HEK293 (cell line): ENCODE results near the gene BCL7C.

Experiments used
- AEBP2 ChIP-seq: fragments of 450-650 bp; formaldehyde crosslinking; IDR thresholded peaks from 2 replicates; pipeline ENCODE4 v1.5.1; 2016; ENCODE audit warnings: missing biosample characterization, missing genetic modification characterization, borderline replicate concordance
- EGR2 ChIP-seq: fragments of 450-650 bp; formaldehyde crosslinking; IDR thresholded peaks from 2 replicates; pipeline ENCODE4 v1.5.1; 2016; ENCODE audit warnings: low read depth, missing biosample characterization, missing genetic modification characterization
- ELK4 ChIP-seq: IDR thresholded peaks from 2 replicates; pipeline ENCODE4 v1.6.1; 2011; ENCODE audit warnings: mild to moderate bottlenecking, low read depth, low read length, borderline replicate concordance
- GFI1B ChIP-seq: fragments of 450-650 bp; formaldehyde crosslinking; IDR thresholded peaks from 2 replicates; pipeline ENCODE4 v1.5.1; 2016; ENCODE audit warnings: missing biosample characterization, missing genetic modification characterization
- GLIS2 ChIP-seq: fragments of 450-650 bp; formaldehyde crosslinking; IDR thresholded peaks from 2 replicates; pipeline ENCODE4 v1.5.1; 2016; ENCODE audit warnings: missing biosample characterization, missing genetic modification characterization
- PRDM2 ChIP-seq: fragments of 450-650 bp; formaldehyde crosslinking; IDR thresholded peaks from 2 replicates; pipeline ENCODE4 v1.5.1; 2016; ENCODE audit warnings: missing biosample characterization, missing genetic modification characterization, borderline replicate concordance
- SCRT1 ChIP-seq: fragments of 450-650 bp; formaldehyde crosslinking; IDR thresholded peaks from 2 replicates; pipeline ENCODE4 v1.5.1; 2016; ENCODE audit warnings: missing biosample characterization, missing genetic modification characterization, borderline replicate concordance
- ZBTB6 ChIP-seq: fragments of 450-650 bp; formaldehyde crosslinking; IDR thresholded peaks from 2 replicates; pipeline ENCODE4 v1.5.1; 2017; ENCODE audit warnings: missing biosample characterization, missing genetic modification characterization
- ZBTB7A ChIP-seq: fragments of 450-650 bp; formaldehyde crosslinking; IDR thresholded peaks from 2 replicates; pipeline ENCODE4 v1.5.1; 2016; ENCODE audit warnings: low read depth, missing biosample characterization, missing genetic modification characterization
- ZNF132 ChIP-seq: fragments of 450-650 bp; formaldehyde crosslinking; IDR thresholded peaks from 2 replicates; pipeline ENCODE4 v1.5.1; 2017; ENCODE audit warnings: missing biosample characterization, missing genetic modification characterization, borderline replicate concordance
- ZNF155 ChIP-seq: fragments of 450-650 bp; formaldehyde crosslinking; IDR thresholded peaks from 2 replicates; pipeline ENCODE4 v1.5.1; 2016; ENCODE audit warnings: missing biosample characterization, missing genetic modification characterization
- ZNF16 ChIP-seq: fragments of 450-650 bp; formaldehyde crosslinking; IDR thresholded peaks from 2 replicates; pipeline ENCODE4 v1.5.1; 2016; ENCODE audit warnings: low read depth, missing biosample characterization, missing genetic modification characterization
- ZNF184 ChIP-seq: fragments of 450-650 bp; IDR thresholded peaks from 2 replicates; pipeline ENCODE4 v1.5.1; 2018; ENCODE audit warnings: missing biosample characterization, mild to moderate bottlenecking, missing genetic modification characterization
- ZNF2 ChIP-seq: fragments of 450-650 bp; formaldehyde crosslinking; IDR thresholded peaks from 2 replicates; pipeline ENCODE4 v1.5.1; 2016; ENCODE audit warnings: missing biosample characterization, missing genetic modification characterization
- ZNF37A ChIP-seq: fragments of 450-650 bp; IDR thresholded peaks from 2 replicates; pipeline ENCODE4 v1.5.1; 2018; ENCODE audit warnings: missing biosample characterization, missing genetic modification characterization
- ZNF416 ChIP-seq: fragments of 450-650 bp; formaldehyde crosslinking; IDR thresholded peaks from 2 replicates; pipeline ENCODE4 v1.5.1; 2016; ENCODE audit warnings: missing biosample characterization, missing genetic modification characterization
- ZNF449 ChIP-seq: fragments of 450-650 bp; formaldehyde crosslinking; IDR thresholded peaks from 2 replicates; pipeline ENCODE4 v1.5.1; 2017; ENCODE audit warnings: missing biosample characterization, mild to moderate bottlenecking, missing genetic modification characterization, moderate library complexity
- ZNF514 ChIP-seq: fragments of 450-650 bp; formaldehyde crosslinking; IDR thresholded peaks from 2 replicates; pipeline ENCODE4 v1.5.1; 2016; ENCODE audit warnings: missing biosample characterization, missing genetic modification characterization
- ZNF555 ChIP-seq: fragments of 450-650 bp; formaldehyde crosslinking; conservative IDR thresholded peaks from 2 replicates; pipeline ENCODE4 v1.5.1; 2017; ENCODE audit warnings: missing biosample characterization, mild to moderate bottlenecking, missing genetic modification characterization, inconsistent platforms
- ZNF561 ChIP-seq: fragments of 450-650 bp; IDR thresholded peaks from 2 replicates; pipeline ENCODE4 v1.5.1; 2018; ENCODE audit warnings: missing biosample characterization, missing genetic modification characterization, borderline replicate concordance
- ZNF585B ChIP-seq: fragments of 450-650 bp; formaldehyde crosslinking; IDR thresholded peaks from 2 replicates; pipeline ENCODE4 v1.5.1; 2016; ENCODE audit warnings: missing biosample characterization, missing genetic modification characterization
- ZNF843 ChIP-seq: fragments of 450-650 bp; formaldehyde crosslinking; IDR thresholded peaks from 2 replicates; pipeline ENCODE4 v1.5.1; 2016; ENCODE audit warnings: missing biosample characterization, missing genetic modification characterization
- ZSCAN18 ChIP-seq: fragments of 450-650 bp; formaldehyde crosslinking; IDR thresholded peaks from 2 replicates; pipeline ENCODE4 v1.5.1; 2016; ENCODE audit warnings: missing biosample characterization, missing genetic modification characterization
- ZSCAN23 ChIP-seq: fragments of 450-650 bp; formaldehyde crosslinking; IDR thresholded peaks from 2 replicates; pipeline ENCODE4 v1.5.1; 2016; ENCODE audit warnings: missing biosample characterization, missing genetic modification characterization
- ZSCAN30 ChIP-seq: fragments of 450-650 bp; IDR thresholded peaks from 2 replicates; pipeline ENCODE4 v1.5.1; 2018; ENCODE audit warnings: missing biosample characterization, mild to moderate bottlenecking, missing genetic modification characterization, moderate library complexity

BCL7C gene

GRCh38 chr16:30896889-30897733, 3.2 kb upstream of the BCL7C start (continued):
- TF ChIP-seq ZBTB7A (0 out of 2 replicates have a peak, but pooled peaks have one; percentile 2), GLIS2 (tag by site-specific recombination) (peak; percentile 66), AEBP2 (no peak), ZNF132 (no peak), ZNF585B (tag by site-specific recombination) (no peak), ZSCAN23 (tag by site-specific recombination) (no peak), ZSCAN30 (tag by site-specific recombination) (no peak), ZNF555 (tag by site-specific recombination) (no peak), GFI1B (no peak), ZNF37A (tag by site-specific recombination) (no peak), ZNF449 (no peak), ZNF843 (tag by site-specific recombination) (no peak), SCRT1 (tag by site-specific recombination) (peak; percentile 94), ZNF514 (tag by site-specific recombination) (no peak), ZNF155 (tag by site-specific recombination) (no peak), ZNF416 (tag by site-specific recombination) (no peak), PRDM2 (tag by site-specific recombination) (no peak), ZNF561 (tag by site-specific recombination) (no peak), ELK4 (no peak), EGR2 (tag by site-specific recombination) (no peak), ZNF16 (tag by site-specific recombination) (no peak), ZNF2 (tag by site-specific recombination) (no peak), ZNF184 (tag by site-specific recombination) (no peak), ZSCAN18 (tag by site-specific recombination) (no peak), ZBTB6 (tag by site-specific recombination) (no peak)
